Lower leg skin (tissue), 3 donors: ENCODE measurements around the gene TMEM119.

Experiments used
- CTCF ChIP-seq, 3 donors: fragments of 450-650 bp; IDR thresholded peaks; one replicate each; pipeline ENCODE4 v1.5.1; 2016; ENCODE audit warnings: antibody characterized with exemption in 3 of 3, mild to moderate bottlenecking in 3 of 3, moderate library complexity in 2 of 3
- POLR2A ChIP-seq, 2 donors: fragments of 450-650 bp; IDR thresholded peaks; one replicate each; pipeline ENCODE4 v1.6.1; 2016 to 2017; ENCODE audit warnings: antibody characterized with exemption in 2 of 2, mild to moderate bottlenecking in 1 of 2, moderate library complexity in 1 of 2

GRCh38 chr12:108571609-108572165 lies 26.2 kb downstream of the TMEM119 start:
- TF ChIP-seq CTCF (IDR thresholded peaks at IDR 0.05) (no peak), POLR2A (IDR thresholded peaks at IDR 0.05) (no peak)
